KG1 (cell line): Measurements from ENCODE around the gene FSTL5.

Source experiments
- DNase-seq: peaks from one replicate; lab custom pipeline; 2025; lab: John Stamatoyannopoulos, UW

FSTL5 gene

DNA sequence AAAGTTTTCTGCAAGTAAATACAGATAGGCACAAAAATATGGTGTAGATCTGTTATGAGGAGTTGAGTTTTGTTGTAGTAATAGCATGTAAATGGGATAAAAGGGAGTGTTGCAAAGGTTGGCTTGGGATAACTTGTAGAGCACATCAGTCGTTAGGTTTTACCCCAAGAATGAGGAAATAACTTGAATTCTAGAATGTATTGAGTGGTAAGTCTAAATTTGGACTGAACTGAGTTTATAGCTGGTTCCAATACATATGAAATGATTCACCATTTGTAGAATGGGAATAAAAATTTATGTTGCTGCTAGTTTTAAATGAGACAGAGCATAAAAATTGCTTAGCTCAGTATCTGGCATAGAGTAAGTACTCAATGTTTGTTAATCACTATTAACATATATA lies 719.2 kb downstream of the FSTL5 start:
- DNase-seq, result no peak

DNA sequence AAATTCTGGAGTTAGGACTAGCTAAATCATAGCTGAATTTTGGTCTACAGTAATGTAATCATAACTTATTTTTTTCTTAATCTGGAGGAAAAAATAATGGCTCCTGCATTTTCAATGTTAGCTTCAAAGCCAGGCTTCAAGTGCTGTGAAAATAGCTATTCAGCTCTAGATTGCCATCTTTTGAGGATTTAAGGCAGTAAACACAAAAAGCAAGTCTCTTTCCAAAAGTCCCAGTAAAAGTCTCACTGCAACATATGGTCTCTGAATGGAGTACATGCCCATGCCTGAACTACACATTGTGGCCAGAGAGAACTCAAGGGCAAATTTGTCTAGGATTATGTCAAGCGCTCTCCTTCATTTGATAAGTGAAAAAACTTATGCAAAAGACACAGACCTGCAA lies 720.9 kb downstream of the FSTL5 start:
- DNase-seq, result no peak

DNA sequence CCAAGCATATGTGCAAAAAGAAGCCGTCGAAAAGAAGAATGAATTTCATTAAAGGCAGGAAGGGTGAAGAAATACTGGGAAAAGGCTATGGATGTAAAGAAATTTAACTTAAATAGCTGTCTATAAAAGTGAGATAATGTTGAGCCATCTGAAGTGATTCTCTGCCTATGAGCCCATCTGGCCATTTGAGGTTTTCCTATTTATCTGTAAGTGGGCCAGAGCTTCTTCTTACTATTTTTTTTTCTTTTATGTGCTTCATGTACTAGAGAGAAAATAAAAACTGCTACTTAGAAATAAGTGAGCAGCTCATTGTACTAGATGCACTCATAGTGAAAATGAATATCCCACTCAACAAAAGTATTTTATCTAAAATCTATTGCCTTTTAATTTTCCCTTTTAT lies 725.7 kb downstream of the FSTL5 start:
- no peak for DNase-seq

DNA sequence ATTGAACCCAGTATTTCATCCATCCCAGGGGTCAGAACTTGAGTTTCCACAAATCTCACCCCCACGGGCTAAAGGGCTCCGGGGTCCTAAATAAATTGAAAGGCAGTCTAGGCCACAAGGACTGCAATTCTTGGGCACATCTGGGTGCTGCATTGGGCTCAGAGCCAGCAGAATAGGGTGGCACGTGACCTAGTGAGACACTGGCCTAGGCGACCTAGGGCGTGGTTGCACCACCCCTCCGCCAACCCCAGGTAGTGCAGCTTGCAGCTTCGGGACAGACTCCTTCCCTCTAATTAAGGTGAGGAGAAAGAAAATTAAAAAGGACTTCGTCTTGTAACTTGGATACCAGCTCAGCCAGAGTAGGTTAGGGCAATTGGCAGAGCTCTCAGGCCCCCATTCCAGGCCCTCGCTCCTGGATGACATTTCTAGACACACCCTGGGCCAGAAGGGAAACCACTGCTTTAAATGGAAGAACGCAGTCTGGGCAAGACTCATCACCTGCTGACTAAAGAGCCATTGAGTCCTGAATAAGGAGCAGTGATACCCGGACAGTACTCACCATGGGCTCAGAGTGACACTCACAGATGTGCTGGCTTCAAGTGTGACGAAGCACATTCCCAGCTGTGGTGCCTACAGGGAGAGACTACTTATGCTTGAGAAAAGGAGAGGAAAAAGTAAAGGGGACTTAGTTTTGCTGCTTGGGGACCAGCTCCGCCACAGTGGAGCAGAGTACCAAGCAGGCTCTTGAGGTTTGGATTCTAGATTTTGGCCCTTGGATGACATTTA lies 735.4 kb downstream of the FSTL5 start:
- no peak for DNase-seq

DNA sequence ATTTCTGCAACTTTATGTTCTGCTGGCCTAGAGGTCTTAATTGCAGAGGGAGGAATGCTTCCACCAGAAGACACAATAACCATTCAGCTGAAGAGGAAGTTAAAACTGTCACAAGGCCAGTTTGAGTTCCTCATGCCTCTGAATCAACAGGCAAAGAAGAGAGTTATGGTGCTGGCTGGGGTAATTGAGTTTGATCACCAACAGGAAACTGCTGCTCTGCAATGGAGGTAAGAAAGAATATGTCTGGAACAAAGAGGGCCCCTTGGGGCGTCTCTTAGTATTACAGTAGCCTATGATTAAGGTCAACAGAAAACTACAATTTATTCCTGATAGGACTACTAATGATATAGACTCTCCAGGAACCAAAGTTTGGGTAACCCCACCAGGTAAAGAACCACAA lies 744.0 kb downstream of the FSTL5 start:
- DNase-seq, result peak; percentile 23

DNA sequence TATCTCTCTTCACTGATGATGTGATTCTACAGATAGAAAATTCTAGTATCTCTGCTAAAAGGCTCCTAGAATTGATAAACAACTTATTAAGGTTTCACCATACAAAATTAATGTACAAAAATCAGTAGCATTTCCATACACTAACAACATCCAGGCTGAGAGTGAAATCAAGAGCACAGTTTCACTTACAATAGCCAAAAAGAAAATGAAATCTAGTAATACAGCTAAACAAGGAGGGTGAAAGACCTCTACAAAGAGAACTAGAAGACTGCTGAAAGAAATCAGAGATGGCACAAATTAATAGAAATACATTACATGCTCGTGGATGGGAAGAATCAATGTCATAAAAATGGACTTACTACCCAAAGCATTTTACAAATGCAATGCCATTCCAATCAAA lies 751.9 kb downstream of the FSTL5 start:
- no peak for DNase-seq

DNA sequence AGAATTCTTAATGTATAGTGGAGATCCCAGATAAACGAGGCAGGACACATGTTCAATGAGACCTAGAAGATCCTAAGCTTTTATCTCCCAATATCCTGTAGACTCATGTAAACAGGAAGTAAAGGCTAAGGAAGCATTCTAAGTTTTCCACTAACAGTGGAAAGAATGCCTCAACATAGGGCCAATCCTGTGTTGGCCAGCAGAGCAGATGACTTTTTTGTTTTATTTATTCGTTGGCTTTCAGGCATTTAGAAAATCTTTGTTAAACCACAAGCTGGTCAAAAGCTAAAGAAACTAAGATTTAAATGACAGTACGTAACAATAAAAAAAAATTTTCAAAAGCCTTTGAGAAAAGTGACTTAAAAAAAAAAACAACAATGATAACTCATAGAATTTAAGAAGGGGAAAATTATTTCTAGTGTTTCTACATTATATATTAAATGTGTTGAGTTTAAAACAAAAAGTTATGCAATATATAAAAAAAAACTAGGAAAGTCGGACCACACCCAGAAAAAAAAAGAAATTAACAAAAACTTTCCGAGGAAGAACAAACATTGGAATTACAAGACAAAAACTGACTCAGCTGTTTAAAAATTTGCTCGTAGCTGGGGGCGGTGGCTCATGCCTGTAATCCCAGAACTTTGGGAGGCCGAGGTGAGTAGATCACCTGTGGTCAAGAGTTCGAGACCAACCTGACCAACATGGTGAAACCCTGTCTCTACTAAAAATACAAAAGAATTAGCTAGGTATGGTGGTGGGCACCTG lies 759.3 kb downstream of the FSTL5 start:
- DNase-seq, result no peak

DNA sequence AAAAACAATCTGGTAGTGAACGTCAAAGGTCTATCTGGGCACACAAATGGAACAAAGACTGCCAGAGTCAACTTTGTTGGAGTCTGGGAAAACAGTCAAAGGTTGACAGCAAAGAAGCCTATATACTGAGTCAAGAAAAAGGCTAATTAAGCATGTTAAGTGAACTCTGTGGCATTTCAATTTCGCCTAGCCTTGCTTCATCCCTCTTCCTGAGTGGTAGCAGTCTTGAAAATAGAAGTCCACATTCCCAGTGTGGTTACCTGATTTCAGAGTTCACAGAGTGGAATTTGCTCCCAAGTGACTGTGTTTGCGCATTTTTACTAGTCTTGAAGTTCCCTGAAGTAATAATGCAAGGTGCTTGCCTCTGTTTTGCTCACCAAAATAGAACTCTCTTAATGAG lies 760.0 kb downstream of the FSTL5 start:
- DNase-seq, result no peak

DNA sequence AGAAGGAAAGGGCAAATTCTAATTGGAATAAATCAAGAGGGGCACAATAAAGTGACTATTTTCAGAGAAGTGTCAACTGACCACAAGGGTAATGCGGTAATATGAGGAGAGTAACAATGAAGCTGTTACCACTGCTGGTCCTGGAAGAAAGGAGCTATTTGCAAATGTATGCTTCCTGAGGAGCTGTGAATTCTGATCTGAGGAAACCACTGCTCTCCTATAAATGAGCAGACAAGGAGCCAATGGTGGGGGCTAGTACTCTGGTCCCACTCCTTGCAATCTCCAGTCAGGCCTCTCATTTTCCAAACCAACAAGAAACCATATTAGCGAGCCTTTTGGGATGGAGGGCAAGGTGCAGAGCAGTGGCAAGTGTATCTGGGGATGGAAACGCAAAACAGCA lies 770.2 kb downstream of the FSTL5 start:
- DNase-seq, result no peak

DNA sequence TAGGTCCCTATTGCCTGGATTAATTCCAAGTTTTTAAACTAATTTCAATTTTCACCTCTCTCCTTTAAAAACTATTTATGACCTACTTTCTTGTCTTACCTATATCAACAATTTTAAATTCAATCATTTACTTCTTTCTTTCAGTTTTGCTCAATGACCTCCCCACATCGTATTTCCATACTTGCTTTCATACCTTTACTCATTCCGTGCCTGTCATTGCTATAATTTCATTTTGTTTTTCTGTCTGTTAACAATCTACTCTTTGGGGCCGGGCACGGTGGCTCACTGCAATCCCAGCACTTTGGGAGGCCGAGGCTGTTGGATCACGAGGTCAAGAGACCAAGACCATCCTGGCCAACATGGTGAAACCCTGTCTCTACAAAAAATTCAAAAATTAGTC lies 781.1 kb downstream of the FSTL5 start:
- no peak for DNase-seq

DNA sequence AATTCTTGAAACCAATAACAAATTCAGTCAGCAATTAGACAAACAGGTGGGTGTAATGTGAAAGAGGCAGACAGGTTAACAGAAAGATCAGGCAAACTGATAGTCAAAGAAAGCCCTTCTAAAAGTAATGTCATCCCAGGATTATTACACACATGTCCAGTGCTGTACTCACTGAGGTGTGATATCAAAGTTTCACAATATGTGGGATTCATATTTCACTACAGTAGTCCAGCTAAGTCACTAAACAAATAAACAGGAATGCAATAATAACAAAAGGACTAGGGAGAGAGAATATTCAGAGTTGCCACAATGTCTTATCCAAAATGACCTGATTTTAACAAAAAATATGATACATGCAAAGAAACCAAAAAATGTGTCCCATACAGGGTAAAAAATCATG lies 787.5 kb downstream of the FSTL5 start:
- DNase-seq, result no peak

DNA sequence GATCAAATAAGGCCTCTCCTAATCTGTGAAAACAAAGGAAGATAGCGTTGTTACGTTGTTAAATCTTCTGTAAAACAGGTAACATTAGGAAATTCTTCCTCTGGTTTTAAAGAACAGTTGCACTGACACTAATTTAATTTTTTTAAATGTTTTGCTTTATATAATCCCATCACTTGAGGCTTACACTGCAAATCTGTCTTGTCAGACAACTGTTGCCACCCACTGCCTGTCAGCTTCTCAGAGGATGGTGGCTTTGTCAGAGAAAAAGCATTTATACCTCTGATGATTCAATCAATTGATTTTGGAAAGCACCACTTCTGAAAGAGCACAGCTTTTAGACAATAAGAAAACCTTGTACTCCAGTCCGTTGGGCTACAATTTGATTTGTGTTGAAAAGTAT lies 799.1 kb downstream of the FSTL5 start:
- DNase-seq, result no peak

DNA sequence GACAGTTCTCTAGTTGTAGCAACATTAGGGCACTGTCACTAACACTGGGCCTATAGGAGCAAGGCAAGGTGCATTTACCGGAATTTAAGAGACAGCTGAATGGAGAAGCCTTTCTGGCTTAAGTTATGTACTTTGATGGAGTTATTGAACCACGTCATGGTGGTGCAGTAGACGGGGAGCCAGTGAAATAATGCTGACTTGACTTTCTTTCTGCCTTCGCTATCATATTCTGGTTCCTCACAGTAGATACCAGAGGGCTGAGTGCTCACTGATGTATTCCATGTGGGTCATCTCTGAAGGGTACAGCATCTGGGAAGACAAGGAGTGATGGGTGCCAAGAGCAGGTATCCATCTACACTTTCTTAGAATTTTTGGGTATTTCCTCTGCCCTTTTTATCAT lies 802.8 kb downstream of the FSTL5 start:
- no peak for DNase-seq

DNA sequence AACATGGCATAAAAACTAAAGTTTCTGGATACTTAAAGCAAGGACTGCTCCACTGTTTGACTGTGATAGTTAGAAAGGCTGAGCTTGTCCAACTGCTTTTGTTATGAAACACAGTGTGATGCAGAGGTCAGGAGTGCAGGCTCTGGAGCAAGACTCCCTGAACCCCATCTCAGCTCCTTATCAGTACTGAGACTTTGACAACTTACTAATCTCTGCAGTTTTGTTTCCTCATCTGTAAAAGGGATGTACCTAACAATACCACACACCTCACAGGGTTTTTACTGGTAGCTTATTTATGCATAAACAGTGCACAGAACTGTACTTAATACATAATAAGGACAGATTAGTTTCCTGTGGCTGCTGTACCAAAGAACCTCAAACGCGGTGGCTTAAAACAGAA lies 804.3 kb downstream of the FSTL5 start:
- DNase-seq, result no peak

DNA sequence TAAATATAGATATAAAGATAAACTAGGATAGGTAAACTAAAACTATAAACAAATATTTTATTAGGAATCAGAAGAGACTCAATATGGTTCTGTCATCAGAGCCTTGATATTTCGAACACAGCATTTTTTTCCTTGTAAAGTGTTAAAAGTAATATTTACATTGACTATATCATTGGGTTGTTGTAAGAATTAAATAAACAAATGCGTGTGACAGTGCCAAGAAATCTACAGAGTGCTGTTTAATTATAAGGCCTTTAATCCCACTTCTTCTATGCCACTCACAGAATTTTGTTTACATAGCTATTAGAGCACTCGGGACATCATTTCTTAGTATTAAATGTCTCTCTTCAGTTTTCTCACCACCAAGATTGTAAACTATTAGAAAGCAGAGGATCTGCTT lies 807.4 kb downstream of the FSTL5 start:
- DNase-seq, result no peak

DNA sequence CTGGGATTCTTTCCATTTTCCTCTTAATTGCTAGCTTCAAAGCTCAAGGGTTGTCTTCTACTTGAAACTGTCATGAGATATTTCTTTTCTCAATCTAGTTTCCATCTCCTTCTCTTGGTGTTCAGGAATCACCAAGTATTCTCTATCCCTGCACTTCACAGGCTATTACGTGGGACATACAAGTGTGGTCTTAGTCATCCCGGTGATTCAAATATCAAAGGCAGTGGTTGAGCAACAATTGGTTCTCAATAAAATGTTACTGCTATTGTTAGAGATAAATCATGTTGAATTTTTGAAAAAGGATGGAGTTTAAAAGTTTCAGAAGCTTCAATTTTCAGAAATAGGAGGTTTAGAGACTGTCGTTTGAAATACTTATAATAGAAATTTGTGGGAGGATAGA lies 812.9 kb downstream of the FSTL5 start:
- DNase-seq, result no peak

DNA sequence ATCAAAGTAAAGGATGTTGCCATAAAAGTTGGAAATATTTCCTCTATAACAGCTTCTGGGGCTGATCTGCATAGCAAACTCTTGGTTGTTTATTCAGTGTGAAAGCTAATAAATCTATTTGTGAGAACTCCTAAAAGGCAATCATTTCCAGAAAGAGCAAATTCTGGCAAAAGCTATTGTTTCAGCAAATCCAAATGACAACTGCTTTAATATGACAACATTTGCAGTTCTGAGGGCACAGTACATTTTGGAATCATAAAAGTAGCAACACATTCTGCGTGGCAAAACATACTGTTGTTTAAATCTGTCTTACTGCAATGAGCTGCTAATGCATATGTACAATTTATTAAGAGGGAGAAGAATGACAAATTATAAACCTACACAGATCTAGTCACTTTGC lies 818.1 kb downstream of the FSTL5 start:
- DNase-seq, result no peak

DNA sequence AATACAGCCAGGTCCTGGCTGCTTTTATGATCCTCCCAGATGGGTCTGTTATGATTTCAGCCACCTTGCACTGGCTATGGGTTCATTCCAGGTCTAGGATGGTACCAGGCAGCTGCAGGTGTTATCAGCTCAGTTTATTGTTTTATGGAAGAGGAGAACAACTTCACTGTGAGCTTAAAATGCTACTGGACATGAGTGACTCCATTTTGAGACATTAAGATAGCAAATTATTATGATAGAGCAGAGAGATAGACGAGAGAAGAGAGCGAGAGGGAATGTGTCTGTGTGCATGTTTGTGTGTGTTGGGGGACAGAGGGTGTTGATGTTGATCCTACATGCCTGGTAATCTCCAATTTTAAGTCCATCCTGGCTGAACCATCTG lies 820.2 kb downstream of the FSTL5 start:
- no peak for DNase-seq

DNA sequence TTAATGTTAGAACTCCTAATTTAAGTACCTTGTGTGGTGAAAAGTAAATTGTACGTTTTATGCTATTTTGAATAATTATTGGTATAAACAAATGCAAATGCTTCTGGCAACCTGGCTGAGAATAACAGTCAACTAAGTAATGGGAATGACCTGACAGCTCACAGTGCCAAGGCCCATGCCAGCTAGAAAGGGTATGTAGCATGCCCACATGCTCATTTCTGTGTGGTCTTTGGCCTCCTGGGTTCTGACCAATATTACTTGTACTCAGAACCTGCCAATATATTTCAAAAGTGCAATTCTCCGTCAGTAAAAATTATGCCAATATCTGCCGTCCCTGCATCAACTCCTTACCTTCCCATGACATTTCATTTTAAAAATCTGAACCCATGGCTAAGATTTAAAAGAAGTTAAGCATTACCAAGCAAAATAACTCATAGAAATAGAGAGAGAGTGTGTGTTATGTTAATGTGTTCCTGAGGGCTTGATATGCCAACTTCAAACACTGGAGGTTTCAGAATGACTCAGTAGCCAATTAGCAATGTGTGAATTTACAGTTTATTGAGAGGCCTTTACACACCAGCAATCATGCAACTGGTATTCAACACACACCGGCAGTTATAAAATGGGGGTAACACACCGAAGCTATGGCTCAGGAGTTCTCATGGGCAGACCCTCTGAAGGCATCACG lies 820.8 kb downstream of the FSTL5 start:
- DNase-seq, result no peak

DNA sequence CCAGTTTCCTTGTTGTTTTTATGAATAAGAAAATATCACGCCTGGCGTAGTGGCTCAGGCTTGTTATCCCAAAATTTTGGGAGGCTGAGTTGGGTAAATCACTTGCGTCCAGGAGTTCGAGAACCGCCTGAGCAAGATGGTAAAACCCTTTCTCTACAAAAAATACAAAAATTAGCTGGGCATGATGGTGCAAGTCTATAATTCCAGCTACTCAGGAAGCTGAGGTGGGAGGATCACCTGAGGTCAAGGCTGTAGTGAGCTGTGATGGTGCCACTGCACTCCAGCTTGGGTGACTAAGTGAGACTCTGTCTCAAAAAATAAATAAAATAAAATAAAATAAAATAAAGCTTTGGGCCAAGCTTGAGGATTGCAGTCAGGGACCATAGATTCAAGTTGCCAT lies 827.2 kb downstream of the FSTL5 start:
- DNase-seq, result no peak

DNA sequence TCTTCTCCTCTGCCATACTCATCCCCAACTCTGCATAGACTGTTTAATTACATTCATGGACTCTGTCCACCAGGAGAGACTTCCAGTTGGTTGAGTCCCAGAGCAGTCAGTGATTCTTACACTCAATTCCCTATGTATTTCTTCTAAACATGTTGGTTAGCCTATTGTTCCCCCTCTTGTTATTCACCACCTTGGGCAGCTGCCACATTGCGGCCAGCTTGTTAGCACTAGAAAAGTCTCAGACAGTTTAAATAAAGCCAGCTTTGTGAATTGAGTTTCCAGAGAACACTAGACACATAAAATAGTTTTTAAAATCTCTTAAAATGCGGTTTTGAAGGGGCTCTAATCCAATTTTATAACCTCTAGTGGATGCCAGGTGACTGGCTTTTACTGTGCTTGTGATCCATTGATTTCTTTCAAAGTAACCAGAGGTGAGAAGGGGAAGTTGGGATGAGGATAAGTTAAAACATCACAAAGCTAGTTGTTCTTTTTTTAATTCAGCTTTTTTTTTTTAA lies 827.7 kb downstream of the FSTL5 start:
- no peak for DNase-seq
